ENCODE data around the gene OTOG.

The OTOG gene, protein sequence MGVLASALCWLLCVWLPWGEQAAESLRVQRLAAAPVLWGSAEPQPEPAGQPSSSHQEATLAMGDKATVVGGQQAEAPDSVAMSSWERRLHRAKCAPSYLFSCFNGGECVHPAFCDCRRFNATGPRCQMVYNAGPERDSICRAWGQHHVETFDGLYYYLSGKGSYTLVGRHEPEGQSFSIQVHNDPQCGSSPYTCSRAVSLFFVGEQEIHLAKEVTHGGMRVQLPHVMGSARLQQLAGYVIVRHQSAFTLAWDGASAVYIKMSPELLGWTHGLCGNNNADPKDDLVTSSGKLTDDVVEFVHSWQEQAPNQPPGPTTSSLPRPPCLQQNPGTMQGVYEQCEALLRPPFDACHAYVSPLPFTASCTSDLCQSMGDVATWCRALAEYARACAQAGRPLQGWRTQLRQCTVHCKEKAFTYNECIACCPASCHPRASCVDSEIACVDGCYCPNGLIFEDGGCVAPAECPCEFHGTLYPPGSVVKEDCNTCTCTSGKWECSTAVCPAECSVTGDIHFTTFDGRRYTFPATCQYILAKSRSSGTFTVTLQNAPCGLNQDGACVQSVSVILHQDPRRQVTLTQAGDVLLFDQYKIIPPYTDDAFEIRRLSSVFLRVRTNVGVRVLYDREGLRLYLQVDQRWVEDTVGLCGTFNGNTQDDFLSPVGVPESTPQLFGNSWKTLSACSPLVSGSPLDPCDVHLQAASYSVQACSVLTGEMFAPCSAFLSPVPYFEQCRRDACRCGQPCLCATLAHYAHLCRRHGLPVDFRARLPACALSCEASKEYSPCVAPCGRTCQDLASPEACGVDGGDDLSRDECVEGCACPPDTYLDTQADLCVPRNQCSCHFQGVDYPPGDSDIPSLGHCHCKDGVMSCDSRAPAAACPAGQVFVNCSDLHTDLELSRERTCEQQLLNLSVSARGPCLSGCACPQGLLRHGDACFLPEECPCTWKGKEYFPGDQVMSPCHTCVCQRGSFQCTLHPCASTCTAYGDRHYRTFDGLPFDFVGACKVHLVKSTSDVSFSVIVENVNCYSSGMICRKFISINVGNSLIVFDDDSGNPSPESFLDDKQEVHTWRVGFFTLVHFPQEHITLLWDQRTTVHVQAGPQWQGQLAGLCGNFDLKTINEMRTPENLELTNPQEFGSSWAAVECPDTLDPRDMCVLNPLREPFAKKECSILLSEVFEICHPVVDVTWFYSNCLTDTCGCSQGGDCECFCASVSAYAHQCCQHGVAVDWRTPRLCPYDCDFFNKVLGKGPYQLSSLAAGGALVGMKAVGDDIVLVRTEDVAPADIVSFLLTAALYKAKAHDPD (N-terminal part only)

DNA sequence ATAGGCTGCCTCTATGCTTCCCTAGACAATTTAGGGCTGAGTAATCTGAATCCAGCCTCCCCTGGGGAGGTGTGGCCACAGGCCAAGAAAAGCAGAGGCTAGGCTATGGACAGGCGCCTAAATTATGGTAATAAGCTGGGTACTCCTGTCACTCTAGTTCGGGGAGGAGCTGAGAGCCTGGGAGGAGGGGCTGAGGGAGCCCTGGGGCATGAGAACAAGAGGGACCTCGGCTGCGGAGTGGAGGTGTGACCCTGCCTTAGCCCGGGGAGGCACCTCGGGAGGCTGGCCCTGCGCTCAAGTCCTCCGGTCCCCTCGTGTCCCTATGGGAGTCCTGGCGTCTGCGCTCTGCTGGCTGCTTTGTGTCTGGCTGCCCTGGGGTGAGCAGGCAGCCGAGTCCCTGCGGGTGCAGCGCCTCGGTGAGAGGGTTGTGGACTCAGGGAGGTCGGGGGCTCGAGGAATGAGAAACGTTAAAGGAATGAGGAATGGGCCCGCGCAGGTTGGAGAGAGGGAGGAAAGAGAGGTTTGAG, at the start of gene OTOG:
Gene OTOG (plus strand): TSS at position 209 of the 527 bp plus-strand sequence. CDS start 114 bp downstream, at position 323.
- DNase-seq (ENCODE audit: extremely low read depth in 1 of 2, low read depth in 1 of 2): no peak

DNA sequence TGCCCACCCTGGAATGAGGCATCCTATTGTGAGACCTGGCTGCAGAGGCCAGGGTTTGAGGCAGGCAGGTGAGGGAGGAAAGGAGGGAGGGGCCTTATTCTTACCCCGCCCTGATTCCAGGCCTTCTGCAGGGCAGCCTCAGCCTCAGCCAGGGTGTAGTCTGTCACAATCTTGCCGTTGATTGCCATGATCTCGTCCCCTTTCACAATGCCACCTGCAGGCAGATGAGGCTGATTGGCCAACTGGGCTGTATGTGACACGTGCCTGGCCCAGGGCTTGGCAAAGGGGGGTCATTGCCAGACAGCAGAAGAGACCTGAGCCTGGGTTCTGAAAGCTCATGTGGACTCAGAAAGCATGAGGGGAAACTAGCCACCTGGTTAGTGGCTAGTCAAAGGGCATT, 49.0 kb upstream of the OTOG start:
- no peak for DNase-seq (ENCODE audit: extremely low read depth in 1 of 2, low read depth in 1 of 2)

DNA sequence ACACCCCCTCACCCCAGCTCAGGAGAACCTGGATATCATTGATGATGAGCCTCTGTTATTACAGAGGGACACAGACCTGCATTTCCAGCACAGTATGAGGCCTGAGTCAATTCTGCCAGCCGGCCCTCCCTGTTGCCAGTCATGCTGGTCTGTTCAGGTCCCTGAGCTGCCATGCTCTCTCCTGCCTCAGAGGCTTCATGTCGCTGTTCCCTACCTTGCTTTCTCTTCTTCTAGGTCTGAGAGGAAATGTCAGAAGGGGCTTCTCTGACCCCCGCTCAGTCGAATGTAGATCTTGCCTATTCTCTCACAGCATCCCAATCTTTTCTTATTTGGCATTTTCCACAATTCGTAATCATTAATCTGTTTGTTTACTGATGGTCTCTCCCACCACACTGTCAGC, 48.6 kb upstream of the OTOG start:
- no peak for DNase-seq (ENCODE audit: extremely low read depth in 1 of 2, low read depth in 1 of 2)

DNA sequence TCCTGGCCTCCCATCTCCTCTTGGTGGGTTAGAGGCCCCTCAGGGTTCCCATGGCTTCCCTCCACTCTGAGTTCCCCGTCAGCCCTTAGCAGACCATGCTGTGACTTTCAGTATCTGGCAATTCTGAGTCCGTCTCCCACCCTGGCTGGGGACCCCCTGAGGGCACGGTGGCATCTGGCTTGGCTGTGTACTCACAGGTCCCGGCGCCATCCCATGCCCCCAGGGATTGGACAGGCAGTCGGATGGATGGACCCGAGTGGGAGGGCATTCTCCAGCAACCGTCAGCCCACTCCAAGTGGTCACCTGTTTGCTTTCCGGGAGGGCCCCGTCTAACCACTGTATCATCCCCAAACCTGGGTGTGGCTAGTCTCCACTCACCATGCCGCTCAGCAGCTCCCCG, 46.4 kb upstream of the OTOG start:
- no peak for DNase-seq (ENCODE audit: extremely low read depth in 1 of 2, low read depth in 1 of 2)

DNA sequence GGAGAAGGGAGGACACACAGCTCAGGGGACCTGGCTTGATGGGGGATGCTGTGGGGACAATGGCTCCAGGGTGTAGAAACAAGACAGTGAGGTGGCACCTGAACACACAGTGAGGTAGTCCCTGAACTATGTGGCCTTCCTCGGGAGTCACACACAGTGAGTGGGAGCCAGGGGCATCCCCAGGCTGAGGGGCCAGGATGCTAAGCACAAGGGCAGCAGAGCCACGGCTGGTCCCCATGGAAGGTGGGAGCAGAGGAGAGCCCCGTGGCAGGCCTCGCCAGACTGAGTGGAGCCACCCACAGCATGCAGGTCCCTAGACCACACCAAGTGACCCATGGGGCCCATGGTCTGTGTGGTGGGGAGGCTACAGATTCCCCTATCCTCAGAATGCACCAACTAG, 44.4 kb upstream of the OTOG start:
- DNase-seq (ENCODE audit: extremely low read depth in 1 of 2, low read depth in 1 of 2): no peak

DNA sequence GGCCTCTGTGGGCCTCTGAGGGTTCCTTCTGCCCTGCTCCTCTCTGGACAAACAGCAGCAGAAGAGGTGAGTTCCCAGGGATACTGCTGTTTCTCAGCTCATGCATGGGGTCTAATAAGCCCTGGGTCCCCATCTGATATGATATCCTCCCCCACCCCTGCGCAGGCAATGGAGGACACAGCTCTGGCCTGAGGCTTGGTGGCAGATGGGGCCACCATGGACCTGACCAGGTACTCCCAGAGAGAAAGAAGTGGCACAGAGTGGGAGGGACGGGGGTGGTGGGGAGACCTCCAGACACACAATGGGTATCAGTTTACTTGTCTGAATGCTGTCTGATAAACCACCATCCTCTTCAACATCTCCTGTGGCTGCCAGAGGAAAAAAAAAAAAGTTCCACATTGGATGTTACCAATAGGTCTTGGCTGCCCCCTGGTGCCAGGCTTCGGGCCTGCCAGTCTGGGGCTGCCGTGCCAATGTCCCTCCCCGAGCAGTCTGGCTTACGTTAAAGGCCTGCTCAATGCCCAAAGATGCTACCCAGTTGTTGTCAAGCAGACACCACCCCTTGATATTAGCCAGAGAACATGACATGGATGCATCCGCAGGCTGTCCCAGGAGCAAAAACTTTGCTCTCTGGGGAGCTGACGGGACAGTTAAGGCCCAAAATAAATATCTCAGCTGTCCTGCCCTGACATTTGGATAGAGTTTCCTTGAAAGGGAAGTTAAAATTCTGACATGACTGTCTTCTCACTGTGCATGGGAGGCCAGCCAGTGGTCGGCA, 42.5 kb upstream of the OTOG start:
- peak; percentile 42 to 66 for DNase-seq (ENCODE audit: extremely low read depth in 1 of 2, low read depth in 1 of 2)

DNA sequence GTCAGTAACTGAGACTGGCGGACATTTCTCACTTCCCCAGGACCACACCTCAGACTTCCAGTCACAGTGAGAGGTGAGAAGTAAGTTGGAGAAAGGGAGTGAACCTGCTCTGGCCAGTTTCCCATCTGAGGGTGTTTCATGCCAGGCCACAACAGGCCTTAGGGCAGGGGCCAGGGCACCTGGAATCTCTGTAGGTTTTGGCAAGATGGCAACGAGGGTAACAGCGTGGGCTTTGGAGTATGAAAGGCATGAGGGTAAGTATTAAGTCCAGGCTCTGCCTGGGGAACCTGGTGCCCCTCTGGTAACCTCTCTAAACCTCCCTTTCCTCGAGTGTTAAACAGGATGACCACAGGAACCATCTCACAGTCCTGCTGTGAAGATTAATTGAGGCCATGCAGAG, 41.9 kb upstream of the OTOG start:
- DNase-seq (ENCODE audit: extremely low read depth in 1 of 2, low read depth in 1 of 2): no peak

DNA sequence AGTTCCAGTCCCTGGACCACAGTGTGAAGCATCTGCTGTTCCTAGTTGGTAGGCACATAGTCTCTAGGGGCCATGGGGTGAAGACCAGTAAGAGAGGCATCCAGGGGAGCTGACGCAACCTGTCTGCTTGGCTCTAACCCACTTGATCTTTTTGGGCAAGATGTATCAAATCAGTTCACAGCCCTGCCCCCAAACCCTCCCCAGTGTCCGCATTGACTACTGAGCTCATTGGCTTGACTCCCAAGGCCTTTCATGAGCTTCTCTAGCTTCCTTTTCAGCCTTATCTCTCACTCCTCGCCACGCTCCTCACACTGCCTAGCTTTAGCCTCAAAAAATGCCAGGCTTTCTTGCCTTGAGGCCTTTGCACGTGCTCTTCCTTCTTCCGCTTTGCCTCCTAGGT, 40.7 kb upstream of the OTOG start:
- DNase-seq (ENCODE audit: extremely low read depth in 1 of 2, low read depth in 1 of 2): no peak

DNA sequence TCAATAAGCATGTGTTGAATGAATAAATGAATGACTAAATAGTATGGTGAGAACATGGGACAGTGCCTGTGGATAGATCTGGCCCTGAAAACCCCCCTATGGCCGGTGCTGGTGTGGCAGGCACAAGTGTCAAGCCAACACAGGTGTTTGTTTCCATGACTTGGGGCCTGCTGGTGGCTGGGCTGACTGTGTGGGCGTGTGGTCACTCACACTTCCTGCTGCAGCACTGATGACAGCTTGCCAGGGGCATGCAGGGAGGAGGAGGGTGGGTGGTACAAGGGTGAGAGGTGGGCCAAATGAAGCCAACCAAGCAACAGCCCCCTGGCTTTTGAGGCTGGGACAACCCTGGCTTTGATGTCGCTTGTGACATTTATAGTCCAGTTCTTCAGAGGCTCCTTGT, 40.1 kb upstream of the OTOG start:
- no peak for DNase-seq (ENCODE audit: extremely low read depth in 1 of 2, low read depth in 1 of 2)

DNA sequence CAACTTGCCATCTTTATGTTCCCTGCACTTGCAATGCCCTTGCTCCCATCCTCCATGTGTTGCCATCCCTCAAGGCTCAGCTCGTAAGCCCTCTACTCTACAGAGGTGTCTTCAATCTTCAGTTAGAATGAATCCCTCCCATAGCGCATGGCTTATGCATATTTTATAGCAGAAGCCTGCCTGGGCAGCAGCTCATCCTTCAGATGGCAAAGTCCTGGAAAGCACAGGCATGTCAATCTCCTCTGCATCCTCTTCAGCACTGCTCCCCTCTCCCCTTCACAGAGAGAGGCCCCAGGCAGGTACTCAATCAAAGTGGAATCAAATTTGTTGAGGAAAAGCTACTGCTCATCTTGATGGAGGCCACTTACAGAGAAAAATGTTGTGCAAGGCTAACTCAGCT, 39.3 kb upstream of the OTOG start:
- DNase-seq (ENCODE audit: extremely low read depth in 1 of 2, low read depth in 1 of 2): no peak

DNA sequence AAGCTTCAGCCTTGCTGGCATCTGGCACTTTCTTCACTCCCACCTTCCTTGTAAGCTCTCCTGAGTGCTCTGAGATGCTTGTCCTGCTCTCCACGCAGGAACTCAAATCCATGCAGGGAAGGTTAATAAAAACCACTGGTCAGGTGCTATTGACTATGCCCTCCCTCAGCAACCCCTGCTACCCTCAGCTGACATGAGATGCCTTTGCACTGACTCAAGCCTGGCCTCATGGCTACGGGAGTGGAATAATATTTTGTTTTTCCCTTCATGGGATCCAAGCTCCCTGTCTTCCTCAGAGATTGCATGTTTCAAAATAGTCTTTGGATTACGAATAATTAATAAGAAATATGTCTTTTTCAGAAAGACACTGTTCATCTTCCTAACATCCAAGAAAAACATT, 38.8 kb upstream of the OTOG start:
- no peak for DNase-seq (ENCODE audit: extremely low read depth in 1 of 2, low read depth in 1 of 2)

DNA sequence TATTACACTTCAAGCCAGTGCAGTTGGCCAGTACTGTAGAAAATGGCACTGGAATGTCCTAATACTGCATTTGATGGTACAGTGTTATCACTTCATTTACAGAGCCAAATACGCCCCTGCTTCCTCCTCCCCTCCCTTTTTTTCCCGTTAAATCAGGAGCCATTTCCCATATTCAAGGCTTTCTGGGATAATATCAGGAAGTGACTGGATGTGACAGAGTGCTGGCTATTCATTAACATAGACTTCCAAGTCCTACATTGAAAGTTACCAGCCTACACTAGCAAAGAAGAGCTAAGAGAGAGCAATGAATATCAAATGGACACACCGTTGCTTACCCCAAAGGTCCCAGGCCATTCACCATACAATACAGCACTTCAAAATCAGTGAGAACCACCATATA, 38.3 kb upstream of the OTOG start:
- no peak for DNase-seq (ENCODE audit: extremely low read depth in 1 of 2, low read depth in 1 of 2)

DNA sequence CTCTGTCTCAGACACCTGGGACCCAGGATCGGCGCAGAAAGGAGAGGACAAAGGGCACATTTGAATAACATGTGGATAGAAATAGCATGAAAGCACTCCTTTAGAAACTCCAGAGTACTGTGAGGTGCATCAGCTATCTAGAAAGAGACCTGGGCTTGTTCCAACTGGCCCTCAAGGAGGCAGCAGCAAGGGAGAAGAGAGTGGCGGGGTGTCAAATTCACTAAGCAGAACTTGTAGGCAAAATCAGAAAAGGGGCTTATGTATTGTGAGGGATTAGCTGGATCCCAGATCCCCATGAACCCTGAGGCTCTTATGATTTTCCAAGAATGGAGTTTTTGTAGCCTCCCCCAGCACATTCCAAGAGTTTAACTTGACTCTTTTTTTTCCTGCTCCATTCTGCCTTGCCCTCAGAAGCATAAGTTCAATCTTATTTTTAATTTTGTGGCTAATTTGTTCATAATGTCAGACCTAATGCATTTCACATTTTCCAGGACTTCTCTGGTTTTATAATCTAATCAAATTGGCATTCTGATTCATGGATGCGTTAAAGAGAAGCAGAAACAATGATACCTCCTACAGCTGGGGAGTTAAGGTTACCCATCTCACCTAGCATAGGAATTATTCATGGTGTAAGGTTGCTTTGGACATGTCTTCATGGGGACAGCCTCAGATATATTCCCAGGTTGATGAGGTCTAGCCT, 36.4 kb upstream of the OTOG start:
- no peak for DNase-seq (ENCODE audit: extremely low read depth in 1 of 2, low read depth in 1 of 2)

DNA sequence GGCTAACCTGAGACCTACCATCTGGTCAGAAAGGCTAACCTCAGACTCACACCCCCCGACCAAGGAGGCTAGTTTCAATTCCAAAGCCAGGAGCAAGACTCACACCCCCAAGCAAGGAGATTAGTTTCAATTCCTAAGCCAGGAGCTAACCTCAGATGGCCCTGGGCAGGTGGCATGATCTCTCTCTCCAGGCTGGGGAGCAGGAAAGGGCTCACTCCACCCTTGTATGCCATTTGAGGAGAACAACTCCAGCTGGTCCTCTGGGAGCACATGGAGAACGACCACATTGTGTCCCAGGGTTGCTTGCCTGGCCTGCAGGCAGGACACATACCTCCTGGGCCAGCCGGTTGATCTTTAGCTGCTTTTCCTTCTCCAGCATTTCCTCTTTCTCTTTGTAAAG, 35.5 kb upstream of the OTOG start:
- no peak for DNase-seq (ENCODE audit: extremely low read depth in 1 of 2, low read depth in 1 of 2)

DNA sequence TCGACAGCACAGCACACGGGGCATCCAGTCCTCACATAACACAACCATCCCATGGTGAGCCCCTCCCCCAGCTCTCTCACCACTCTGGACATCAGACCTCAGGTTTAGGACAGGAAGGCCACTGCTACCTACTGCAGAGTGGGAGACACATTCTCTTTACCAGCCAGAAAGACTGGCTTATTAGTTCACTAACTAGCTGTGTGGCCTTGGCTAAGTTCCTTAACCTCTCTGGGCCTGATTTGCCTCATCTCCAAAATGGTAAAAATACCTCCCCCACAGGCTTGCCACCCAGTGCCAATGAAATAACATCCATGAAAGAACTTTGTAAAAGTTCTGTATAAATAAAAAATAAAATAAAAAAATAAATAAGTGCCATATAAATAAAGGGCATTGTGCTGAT, 35.0 kb upstream of the OTOG start:
- no peak for DNase-seq (ENCODE audit: extremely low read depth in 1 of 2, low read depth in 1 of 2)

DNA sequence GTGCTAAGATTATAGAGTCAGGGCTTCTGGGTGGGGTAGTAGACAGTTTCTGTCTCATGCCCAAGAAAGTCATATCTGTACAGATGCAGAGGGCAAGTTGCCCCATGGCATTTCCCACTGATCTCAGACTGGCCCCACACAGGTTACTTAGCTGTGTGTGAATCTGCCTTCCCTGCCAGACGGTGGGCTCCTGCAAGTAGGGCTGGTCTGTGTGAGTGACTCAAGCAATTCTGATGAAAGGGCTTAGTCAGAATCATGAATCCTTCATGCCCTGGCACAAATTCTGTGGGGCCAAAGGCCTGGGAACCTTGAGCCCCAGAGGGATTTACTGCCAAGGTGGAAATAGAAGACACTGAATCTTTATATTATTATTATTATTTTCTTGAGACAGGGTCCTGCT, 33.2 kb upstream of the OTOG start:
- DNase-seq (ENCODE audit: extremely low read depth in 1 of 2, low read depth in 1 of 2): no peak

DNA sequence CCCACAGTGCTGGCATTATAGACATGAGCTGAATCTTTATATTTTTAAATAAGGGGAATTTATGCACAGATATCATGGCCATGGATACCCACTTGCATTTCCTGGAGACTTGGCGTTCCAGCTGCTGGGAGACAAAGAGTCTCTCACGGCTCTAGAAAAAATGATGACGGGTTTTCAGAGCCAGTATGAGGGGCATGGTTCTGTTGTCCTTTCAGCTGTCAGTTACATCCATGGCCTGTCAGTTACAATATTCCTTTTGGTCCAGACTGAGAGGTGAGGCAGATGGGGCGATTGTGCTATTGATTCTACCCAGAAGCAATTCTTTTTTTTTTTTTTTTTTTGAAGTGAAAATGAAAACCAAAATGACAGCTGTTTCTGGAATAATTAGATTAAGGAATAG, 32.6 kb upstream of the OTOG start:
- no peak for DNase-seq (ENCODE audit: extremely low read depth in 1 of 2, low read depth in 1 of 2)

DNA sequence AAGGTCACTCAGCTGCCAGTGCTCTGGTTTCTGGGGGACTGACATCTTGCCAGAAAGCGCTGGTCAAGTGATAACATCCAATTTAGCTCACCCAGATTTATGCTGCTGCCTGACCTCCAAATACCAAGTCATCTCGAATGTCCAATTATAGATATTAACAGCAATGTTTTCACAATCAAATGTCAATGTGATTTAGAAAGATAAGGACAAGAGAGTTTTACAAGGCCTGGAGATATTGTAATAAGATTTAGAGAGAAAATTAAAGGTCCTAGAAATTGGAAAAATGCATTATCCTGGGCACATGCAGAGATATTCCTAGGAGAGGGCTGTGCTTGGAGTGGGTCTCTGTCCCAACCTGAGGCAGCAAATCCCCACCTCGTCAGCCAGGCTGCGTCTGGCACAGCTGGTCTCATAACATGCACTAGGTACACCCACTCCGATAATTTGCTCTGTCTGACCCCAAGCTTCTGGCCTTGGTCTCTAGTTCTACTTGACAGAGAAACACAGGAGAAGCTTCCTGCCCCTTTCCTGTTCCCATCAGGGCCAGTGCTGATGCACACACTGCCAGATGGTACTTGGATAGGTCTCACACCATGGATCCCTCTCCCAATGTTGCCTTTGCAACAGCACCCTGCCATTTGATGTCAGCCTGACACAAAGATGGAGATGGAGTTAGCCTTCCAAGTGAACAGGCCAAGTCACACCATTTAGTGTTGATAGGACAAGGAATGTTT, 31.4 kb upstream of the OTOG start:
- DNase-seq (ENCODE audit: extremely low read depth in 1 of 2, low read depth in 1 of 2): no peak

DNA sequence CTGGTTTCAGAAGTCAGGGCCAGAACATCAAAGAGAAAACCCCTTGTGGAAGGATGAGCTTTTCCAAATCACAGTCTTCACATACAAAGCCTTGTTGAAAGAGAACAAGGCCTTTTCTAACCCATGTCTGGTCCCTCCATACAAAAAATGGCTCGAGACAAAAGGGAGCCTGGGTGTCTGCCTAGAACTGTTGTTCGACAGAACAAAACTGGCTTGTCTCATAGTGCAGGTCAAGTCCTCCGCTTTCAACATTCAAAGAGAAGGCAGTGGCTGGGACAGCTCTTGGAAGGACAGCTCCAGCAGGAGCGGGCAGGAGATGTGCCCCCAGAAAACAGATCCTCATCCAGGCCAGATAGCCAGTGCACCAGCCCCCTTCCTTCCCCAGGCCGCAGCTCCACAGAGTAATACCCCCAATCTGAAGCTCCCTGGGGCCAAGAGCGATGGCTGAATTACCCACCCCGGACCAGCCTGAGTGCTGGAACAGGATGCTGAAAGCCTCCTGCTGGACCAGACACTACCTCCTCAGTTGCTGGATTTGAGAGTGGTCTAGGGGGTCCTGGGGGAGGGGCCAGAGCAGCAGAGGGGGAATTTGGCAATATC, 30.4 kb upstream of the OTOG start:
- no peak for DNase-seq (ENCODE audit: extremely low read depth in 1 of 2, low read depth in 1 of 2)

Data from activated CD8-positive, alpha-beta memory T cell treated with anti-CD3 and anti-CD28 coated beads for 1 hour (primary cell).